Uterus (tissue), 2 donors: ENCODE data around the gene MYO16.

Experiments used
- POLR2A ChIP-seq, 2 donors: fragments of 450-650 bp; IDR thresholded peaks; one replicate each; pipeline ENCODE4 v1.6.1; 2016; ENCODE audit warnings: antibody characterized with exemption in 2 of 2, mild to moderate bottlenecking in 1 of 2, moderate library complexity in 1 of 2
- TF ChIP-seq, protein P1 (sequence below), 4 experiments: fragments of 200-600 bp in 2 of 4; fragments of 450-650 bp in 2 of 4; sonication (generic) in 2 of 4; IDR thresholded peaks; one replicate each; pipeline ENCODE4 v1.5.1; 2016 to 2019; ENCODE audit warnings: antibody characterized with exemption in 4 of 4, mild to moderate bottlenecking in 2 of 4, moderate library complexity in 1 of 4

- TF ChIP-seq POLR2A (IDR thresholded peaks at IDR 0.05) = no peak
- TF ChIP-seq, protein P1, sequence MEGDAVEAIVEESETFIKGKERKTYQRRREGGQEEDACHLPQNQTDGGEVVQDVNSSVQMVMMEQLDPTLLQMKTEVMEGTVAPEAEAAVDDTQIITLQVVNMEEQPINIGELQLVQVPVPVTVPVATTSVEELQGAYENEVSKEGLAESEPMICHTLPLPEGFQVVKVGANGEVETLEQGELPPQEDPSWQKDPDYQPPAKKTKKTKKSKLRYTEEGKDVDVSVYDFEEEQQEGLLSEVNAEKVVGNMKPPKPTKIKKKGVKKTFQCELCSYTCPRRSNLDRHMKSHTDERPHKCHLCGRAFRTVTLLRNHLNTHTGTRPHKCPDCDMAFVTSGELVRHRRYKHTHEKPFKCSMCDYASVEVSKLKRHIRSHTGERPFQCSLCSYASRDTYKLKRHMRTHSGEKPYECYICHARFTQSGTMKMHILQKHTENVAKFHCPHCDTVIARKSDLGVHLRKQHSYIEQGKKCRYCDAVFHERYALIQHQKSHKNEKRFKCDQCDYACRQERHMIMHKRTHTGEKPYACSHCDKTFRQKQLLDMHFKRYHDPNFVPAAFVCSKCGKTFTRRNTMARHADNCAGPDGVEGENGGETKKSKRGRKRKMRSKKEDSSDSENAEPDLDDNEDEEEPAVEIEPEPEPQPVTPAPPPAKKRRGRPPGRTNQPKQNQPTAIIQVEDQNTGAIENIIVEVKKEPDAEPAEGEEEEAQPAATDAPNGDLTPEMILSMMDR (IDR thresholded peaks at IDR 0.05) = no peak
These were observed 166.4 kb downstream of the MYO16 start for GRCh38 chr13:108795841-108796240.
